PFSK-1 (cell line): Measurements from ENCODE around the gene CACNA1F.

Source experiments
- FOXP2 ChIP-seq: optimal IDR thresholded peaks from 2 replicates; pipeline ENCODE3; 2011; ENCODE audit warnings: borderline replicate concordance, control low read depth, inconsistent platforms; ENCODE audit not compliant: insufficient read depth; ENCODE audit errors: extremely low read length, extremely low read depth
- POLR2AphosphoS5 ChIP-seq: IDR thresholded peaks from 2 replicates; pipeline ENCODE4 v1.6.1; 2012; ENCODE audit warnings: low read depth, mild to moderate bottlenecking, control low read depth, low read length, moderate library complexity
- SIN3A ChIP-seq: IDR thresholded peaks from 2 replicates; pipeline ENCODE4 v1.6.1; 2012; ENCODE audit warnings: mild to moderate bottlenecking, low read length, moderate library complexity, borderline replicate concordance; ENCODE audit not compliant: insufficient read depth
- TAF1 ChIP-seq: IDR thresholded peaks from 2 replicates; pipeline ENCODE4 v1.6.1; 2012; ENCODE audit warnings: low read length, control low read depth, borderline replicate concordance; ENCODE audit not compliant: insufficient read depth
- TF ChIP-seq, protein P1 (sequence below), 2 experiments: IDR thresholded peaks; 2 replicates each; pipeline versions ENCODE4 v1.6.1 to v1.8.0; 2011 to 2012; ENCODE audit warnings: low read depth in 2 of 2, low read length in 2 of 2, control low read depth in 1 of 2, inconsistent platforms in 1 of 2, mild to moderate bottlenecking in 1 of 2, moderate library complexity in 1 of 2; ENCODE audit not compliant: insufficient read depth in 1 of 2

CACNA1F gene

DNA sequence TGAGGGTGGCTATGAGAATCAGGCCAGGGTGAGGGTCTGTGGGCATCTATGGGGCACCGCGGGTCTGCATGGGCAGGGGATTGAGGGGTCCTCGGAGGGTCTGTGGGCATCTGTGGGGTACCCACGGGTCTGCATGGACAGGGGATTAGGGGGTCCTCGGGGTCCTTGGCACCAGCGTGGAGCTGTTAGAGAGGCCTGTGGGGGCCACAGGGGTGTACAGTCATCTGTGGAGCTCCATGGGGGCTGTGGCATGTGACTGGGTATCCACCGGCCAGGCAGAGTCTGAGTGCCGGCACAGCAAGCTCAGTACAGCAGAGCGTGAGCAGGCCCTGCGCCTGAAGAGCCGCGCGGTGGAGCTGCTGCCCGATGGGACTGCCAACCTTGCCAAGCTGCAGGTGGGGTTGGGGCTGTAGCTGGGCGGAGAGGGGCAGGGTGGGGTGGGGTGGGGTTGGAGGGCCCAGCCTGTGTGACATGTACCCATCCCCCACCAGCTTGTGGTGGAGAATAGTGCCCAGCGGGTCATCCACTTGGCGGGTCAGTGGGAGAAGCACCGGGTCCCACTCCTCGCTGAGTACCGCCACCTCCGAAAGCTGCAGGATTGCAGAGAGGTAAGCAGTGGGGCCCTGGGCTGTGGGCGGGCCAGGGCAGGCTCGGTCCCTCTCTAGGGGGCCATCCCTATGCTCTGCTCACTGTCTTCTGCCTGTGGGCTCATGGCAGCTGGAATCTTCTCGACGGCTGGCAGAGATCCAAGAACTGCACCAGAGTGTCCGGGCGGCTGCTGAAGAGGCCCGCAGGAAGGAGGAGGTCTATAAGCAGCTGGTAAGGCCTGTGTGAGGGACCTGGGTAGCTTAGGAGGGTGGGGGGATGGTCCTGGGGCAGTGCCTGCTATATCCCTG is 15.0 kb upstream of the CACNA1F start:
- TF ChIP-seq, protein P1, sequence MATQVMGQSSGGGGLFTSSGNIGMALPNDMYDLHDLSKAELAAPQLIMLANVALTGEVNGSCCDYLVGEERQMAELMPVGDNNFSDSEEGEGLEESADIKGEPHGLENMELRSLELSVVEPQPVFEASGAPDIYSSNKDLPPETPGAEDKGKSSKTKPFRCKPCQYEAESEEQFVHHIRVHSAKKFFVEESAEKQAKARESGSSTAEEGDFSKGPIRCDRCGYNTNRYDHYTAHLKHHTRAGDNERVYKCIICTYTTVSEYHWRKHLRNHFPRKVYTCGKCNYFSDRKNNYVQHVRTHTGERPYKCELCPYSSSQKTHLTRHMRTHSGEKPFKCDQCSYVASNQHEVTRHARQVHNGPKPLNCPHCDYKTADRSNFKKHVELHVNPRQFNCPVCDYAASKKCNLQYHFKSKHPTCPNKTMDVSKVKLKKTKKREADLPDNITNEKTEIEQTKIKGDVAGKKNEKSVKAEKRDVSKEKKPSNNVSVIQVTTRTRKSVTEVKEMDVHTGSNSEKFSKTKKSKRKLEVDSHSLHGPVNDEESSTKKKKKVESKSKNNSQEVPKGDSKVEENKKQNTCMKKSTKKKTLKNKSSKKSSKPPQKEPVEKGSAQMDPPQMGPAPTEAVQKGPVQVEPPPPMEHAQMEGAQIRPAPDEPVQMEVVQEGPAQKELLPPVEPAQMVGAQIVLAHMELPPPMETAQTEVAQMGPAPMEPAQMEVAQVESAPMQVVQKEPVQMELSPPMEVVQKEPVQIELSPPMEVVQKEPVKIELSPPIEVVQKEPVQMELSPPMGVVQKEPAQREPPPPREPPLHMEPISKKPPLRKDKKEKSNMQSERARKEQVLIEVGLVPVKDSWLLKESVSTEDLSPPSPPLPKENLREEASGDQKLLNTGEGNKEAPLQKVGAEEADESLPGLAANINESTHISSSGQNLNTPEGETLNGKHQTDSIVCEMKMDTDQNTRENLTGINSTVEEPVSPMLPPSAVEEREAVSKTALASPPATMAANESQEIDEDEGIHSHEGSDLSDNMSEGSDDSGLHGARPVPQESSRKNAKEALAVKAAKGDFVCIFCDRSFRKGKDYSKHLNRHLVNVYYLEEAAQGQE (IDR thresholded peaks at IDR 0.05; ENCODE audit: insufficient read depth in 1 of 2, low read depth in 2 of 2, low read length in 2 of 2): no peak
- TF ChIP-seq POLR2AphosphoS5 (no peak), FOXP2 (no peak), TAF1 (no peak), SIN3A (no peak)

- TF ChIP-seq POLR2AphosphoS5: no peak
- TF ChIP-seq, protein P1 (IDR thresholded peaks at IDR 0.05; ENCODE audit: insufficient read depth in 1 of 2, low read depth in 2 of 2, low read length in 2 of 2): no peak
- no peak for TF ChIP-seq SIN3A
- no peak for TF ChIP-seq FOXP2
- TF ChIP-seq TAF1: no peak
Observed at GRCh38 chrX:49247346-49247745, 14.2 kb upstream of the CACNA1F start.

DNA sequence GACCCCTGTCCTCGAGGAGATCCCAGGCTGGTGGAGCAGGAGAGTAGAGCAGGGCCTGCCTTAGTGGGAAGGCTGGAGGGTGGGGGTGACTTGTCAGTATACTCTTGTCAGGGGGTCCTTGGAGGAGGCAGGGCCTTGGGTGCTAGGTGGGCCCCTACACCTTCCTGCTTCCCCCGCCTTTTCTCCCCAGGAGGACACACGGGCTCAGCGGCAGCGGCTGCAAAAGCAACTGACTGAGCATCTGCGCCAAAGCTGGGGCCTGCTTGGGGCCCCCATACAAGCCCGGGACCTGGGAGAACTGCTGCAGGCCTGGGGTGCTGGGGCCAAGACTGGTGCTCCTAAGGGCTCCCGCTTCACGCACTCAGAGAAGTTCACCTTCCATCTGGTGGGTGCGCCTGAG is 13.4 kb upstream of the CACNA1F start:
- TF ChIP-seq FOXP2 (no peak), TAF1 (no peak), POLR2AphosphoS5 (no peak), SIN3A (no peak)
- TF ChIP-seq, protein P1 (IDR thresholded peaks at IDR 0.05; ENCODE audit: insufficient read depth in 1 of 2, low read depth in 2 of 2, low read length in 2 of 2): no peak

- TF ChIP-seq TAF1 (no peak), POLR2AphosphoS5 (no peak), SIN3A (no peak)
- TF ChIP-seq, protein P1 (IDR thresholded peaks at IDR 0.05; ENCODE audit: insufficient read depth in 1 of 2, low read depth in 2 of 2, low read length in 2 of 2): no peak
Observed at GRCh38 chrX:49244207-49244606, 11.1 kb upstream of the CACNA1F start.
